ENCODE measurements around the gene ZNF891. TPM values are rescaled to one million over a fixed set of nuclear protein-coding genes. Genes with fewer than 3 reads are reported as not detected.

The ZNF891 gene
- total RNA-seq, 1 donor, result 2.5 TPM

GRCh38 chr12:133083345-133083744, 46.7 kb downstream of the ZNF891 start:
- H3K27me3 ChIP-seq (ENCODE audit: insufficient read depth, low read length), result no peaks in the 10 kb centered on the region
- peaks cover 67% of the 10 kb centered on the region for H3K9me3 ChIP-seq (ENCODE audit: low read depth, low read length)
- H3K4me3 ChIP-seq (ENCODE audit: low read length), result no peak overlapping the region
- H3K4me1 ChIP-seq (ENCODE audit: insufficient read depth, low read length), result peaks cover 16% of the 10 kb centered on the region

DNA sequence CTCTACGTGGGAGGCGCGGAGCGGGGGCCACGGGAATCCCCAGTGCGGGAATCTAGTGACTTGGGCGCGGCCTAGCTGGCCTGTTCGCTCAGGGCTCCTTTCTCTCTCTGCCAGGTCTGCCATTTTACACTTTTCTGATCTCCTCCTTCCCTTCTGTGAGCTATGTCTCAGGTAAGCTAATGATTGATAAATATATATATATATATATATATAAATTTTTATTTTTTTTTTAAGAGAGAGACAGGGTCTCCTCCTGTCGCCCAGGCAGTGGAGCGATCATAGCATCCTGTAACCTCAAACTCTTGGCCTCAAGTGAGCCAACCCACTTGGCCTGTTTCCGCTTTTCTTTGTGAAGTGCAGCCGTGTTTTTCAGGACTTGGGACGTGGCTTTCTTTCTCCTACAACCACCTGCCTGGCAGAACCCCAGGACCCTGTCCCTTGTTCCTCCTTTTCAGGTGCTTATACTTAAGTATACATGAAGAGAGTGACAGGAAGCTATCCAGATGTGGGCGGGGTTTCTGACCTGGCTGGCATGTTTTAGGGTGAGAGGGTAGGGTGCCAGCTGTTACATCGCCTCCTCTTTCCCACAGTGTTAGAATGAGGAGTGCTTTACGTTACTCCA, 48.8 kb downstream of the ZNF891 start:
- Histone ChIP-seq H3K4me1 (ENCODE audit: insufficient read depth, low read length) (peaks cover 16% of the 10 kb centered on the region), H3K9me3 (ENCODE audit: low read depth, low read length) (peaks cover 71% of the 10 kb centered on the region), H3K4me3 (ENCODE audit: low read length) (peak overlapping the region; percentile 66), H3K27me3 (ENCODE audit: insufficient read depth, low read length) (no peaks in the 10 kb centered on the region)

DNA sequence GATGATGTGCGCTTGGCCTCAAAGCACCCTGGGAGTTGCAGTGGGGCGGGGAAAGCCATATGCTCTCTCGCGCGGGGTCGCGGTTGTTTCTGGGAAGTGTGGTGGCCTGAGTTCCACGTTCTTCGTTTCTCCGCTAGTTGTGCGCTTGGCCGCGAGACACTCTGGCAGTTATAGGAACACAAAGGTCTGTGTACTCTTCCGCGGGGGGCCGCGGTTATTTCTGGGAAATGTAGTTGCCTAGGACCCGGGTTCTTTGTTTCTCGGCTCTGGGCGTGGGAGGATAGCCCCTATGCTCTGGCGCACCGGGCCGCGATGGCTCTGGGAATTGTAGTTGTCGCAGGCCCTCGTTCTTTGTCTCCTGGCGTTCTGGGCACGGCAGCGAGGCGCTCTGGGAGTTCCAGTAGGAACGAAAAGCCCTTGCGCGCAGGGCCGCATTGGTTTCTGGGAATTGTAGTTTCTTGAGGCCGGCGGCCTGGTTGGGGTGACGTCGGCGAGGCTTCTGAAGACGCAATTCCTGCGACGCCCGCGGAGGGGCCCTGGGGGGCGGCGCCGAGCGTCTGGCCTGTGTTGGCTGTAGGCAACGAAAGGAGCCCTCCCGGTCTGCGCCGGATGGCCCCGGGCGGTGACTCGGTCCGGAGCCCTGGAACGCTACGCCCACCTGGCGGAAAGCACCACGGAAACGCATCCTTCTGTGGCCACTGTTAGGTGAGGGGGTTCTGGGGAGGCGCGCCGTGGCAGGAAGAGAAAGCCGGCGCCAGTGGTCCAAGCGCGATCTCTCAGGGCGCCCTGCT, 49.5 kb downstream of the ZNF891 start, which contains the start of gene ZNF140:
ZNF140 (plus strand) TSS at position 556 of the 791 bp plus-strand sequence. CDS start 398 bp downstream, outside the sequence.
- Histone ChIP-seq H3K27me3 (ENCODE audit: insufficient read depth, low read length) (no peaks in the 10 kb centered on the region), H3K9me3 (ENCODE audit: low read depth, low read length) (peaks cover 71% of the 10 kb centered on the region), H3K4me3 (ENCODE audit: low read length) (peak within 1 kb of the TSS; percentile 66), H3K4me1 (ENCODE audit: insufficient read depth, low read length) (peaks cover 16% of the 10 kb centered on the region)

- peaks cover 16% of the 10 kb centered on the region for H3K4me1 ChIP-seq (ENCODE audit: insufficient read depth, low read length)
- peaks cover 69% of the 10 kb centered on the region for H3K9me3 ChIP-seq (ENCODE audit: low read depth, low read length)
- H3K27me3 ChIP-seq (ENCODE audit: insufficient read depth, low read length), result no peaks in the 10 kb centered on the region
- H3K4me3 ChIP-seq (ENCODE audit: low read length), result peak overlapping the region; percentile 66
Measured at GRCh38 chr12:133080026-133080367, 50.1 kb downstream of the ZNF891 start.

DNA sequence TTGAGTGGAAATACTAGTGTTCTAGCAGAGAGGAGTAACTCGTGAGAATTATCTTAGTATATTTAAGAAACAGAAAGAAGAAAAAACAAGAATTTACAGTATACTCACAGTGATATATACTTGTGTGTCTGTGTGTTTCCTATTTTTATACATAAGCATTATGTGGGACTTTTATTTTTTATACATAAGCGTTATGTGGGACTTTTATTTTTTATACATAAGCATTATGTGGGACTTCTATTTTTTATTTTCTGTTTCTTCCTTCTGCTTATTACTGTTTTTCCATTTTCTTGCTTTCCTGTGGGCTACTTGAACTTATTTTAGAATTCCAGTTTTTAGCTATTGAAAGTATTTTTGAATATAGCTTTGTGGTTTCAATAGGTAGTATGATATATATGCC, 56.2 kb downstream of the ZNF891 start:
- H3K9me3 ChIP-seq (ENCODE audit: low read depth, low read length), result peaks cover 64% of the 10 kb centered on the region

GRCh38 chr12:133063556-133063955, 66.5 kb downstream of the ZNF891 start:
- Histone ChIP-seq H3K9me3 (ENCODE audit: low read depth, low read length) (peaks cover 95% of the 10 kb centered on the region), H3K4me3 (ENCODE audit: low read length) (no peak overlapping the region), H3K4me1 (ENCODE audit: insufficient read depth, low read length) (no peaks in the 10 kb centered on the region)

More for the DNA sequence above, 56.2 kb downstream of the ZNF891 start:
- Histone ChIP-seq H3K4me3 (ENCODE audit: low read length) (no peak overlapping the region), H3K27me3 (ENCODE audit: insufficient read depth, low read length) (no peaks in the 10 kb centered on the region), H3K4me1 (ENCODE audit: insufficient read depth, low read length) (no peaks in the 10 kb centered on the region)

GRCh38 chr12:133061954-133062353, 68.1 kb downstream of the ZNF891 start:
- no peaks in the 10 kb centered on the region for H3K4me1 ChIP-seq (ENCODE audit: insufficient read depth, low read length)
- H3K4me3 ChIP-seq (ENCODE audit: low read length), result no peak overlapping the region
- peaks cover 98% of the 10 kb centered on the region for H3K9me3 ChIP-seq (ENCODE audit: low read depth, low read length)
- no peaks in the 10 kb centered on the region for H3K27me3 ChIP-seq (ENCODE audit: insufficient read depth, low read length)

More at GRCh38 chr12:133063556-133063955, 66.5 kb downstream of the ZNF891 start:
- H3K27me3 ChIP-seq (ENCODE audit: insufficient read depth, low read length), result no peaks in the 10 kb centered on the region

DNA sequence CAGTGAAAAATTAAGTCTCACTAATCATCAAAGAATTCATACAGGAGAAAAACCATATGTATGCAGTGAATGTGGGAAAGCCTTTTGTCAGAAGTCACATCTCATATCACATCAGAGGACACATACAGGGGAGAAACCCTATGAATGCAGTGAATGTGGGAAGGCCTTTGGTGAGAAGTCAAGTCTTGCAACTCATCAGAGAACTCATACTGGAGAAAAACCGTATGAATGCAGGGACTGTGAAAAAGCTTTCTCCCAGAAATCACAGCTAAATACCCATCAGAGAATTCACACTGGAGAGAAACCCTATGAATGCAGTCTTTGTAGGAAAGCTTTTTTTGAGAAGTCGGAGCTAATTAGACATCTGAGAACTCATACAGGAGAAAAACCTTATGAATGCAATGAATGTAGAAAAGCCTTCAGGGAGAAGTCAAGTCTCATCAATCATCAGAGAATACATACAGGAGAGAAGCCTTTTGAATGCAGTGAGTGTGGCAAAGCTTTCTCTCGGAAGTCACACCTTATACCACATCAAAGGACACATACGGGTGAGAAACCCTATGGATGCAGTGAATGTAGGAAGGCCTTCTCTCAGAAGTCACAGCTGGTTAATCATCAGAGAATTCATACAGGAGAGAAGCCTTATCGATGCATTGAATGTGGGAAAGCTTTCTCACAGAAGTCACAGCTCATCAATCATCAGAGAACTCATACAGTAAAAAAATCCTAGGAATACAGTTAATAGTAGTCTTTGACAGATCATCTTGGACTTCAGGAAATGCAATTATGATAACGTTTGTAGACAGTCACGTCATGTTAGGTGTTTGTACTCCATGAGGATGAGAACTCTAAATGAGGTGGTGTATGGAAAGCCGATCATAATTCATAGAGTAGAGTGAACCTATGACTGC, 71.6 kb downstream of the ZNF891 start:
- Histone ChIP-seq H3K4me3 (ENCODE audit: low read length) (no peak overlapping the region), H3K9me3 (ENCODE audit: low read depth, low read length) (peaks cover 99% of the 10 kb centered on the region), H3K27me3 (ENCODE audit: insufficient read depth, low read length) (no peaks in the 10 kb centered on the region), H3K4me1 (ENCODE audit: insufficient read depth, low read length) (no peaks in the 10 kb centered on the region)

DNA sequence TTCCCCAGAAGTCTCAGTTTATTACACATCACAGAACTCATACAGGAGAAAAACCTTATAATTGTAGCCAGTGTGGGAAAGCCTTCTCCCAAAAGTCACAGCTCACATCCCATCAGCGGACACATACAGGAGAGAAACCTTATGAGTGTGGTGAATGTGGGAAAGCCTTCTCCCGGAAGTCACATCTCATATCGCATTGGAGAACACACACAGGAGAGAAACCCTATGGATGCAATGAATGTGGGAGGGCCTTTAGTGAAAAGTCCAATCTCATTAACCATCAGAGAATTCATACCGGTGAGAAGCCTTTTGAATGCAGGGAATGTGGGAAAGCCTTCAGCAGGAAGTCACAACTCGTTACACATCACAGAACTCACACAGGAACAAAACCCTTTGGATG, 72.6 kb downstream of the ZNF891 start:
- no peak overlapping the region for H3K4me3 ChIP-seq (ENCODE audit: low read length)
- H3K9me3 ChIP-seq (ENCODE audit: low read depth, low read length), result peaks cover 99% of the 10 kb centered on the region
- no peaks in the 10 kb centered on the region for H3K4me1 ChIP-seq (ENCODE audit: insufficient read depth, low read length)
- no peaks in the 10 kb centered on the region for H3K27me3 ChIP-seq (ENCODE audit: insufficient read depth, low read length)

Other genes starting within 250 kb of the ZNF891 start
- gene CHFR, start 242.7 kb downstream of the ZNF891 start, total RNA-seq, result 51.2 TPM
- gene ZNF605, start 174.0 kb downstream of the ZNF891 start, total RNA-seq, result 2.5 TPM
- 42.8 TPM for gene ZNF26, start 143.9 kb downstream of the ZNF891 start, total RNA-seq
- gene ZNF84, start 92.8 kb downstream of the ZNF891 start, total RNA-seq, result 26.0 TPM
- 23.6 TPM for gene ZNF140, start 49.4 kb downstream of the ZNF891 start, total RNA-seq
- gene ZNF10, start 353 bp upstream of the ZNF891 start, total RNA-seq, result 24.0 TPM
- 23.9 TPM for gene ZNF268, start 51.2 kb upstream of the ZNF891 start, total RNA-seq
- not detected for gene ANHX, start 105.6 kb upstream of the ZNF891 start, total RNA-seq